HG03045 (cell line): ENCODE measurements around the gene ADH6.
"Not testable (repeated sequence)": the region's sequence is repeated elsewhere in the genome, so short reads cannot be mapped to it uniquely, and the experiment has no call there.

Source experiments
- ATAC-seq: cut with Tn5 transposase; IDR thresholded peaks from one replicate; pipeline ENCODE4 v1.9.1; 2021; ENCODE audit warnings: mild to moderate bottlenecking, moderate library complexity; ENCODE audit not compliant: unreplicated experiment

Gene ADH6

DNA sequence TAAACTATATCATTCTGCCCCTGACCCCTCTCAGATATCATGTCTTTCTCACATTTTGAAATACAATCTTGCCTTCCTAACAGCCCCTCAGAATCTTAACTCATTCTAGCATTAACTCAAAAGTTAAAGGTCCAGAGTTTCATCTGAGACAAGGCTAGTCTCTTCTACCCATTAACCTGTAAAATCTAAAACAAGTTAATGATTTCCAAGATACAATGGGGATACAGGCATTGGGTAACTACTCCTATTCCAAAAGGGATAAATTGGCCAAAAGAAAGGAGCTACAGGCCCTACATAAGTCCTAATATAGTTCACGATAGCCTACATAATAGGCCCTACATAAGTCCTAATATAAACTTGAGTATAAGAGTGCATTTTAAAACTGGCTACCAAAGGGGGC is 18.9 kb downstream of the ADH6 start:
- no peak for ATAC-seq

DNA sequence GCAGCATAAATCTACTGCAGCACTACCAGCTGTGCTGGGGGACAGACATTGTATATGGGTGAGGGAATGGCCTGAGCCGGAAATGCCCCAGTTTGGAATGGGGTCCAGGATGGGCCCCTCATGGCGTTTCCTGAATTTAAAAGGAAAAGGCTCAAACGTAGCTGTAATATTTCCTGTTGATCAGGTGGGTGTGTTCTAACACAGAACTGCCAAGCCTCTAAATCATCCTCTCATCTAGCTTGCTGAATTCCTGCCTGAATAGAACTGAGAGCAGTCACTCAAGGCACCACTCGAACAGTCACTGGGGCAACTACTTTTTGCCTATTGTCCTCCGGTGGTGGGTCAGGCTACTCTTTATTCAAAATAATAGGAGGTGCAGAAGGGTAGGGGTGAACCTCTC is 28.7 kb downstream of the ADH6 start:
- ATAC-seq: no peak

DNA sequence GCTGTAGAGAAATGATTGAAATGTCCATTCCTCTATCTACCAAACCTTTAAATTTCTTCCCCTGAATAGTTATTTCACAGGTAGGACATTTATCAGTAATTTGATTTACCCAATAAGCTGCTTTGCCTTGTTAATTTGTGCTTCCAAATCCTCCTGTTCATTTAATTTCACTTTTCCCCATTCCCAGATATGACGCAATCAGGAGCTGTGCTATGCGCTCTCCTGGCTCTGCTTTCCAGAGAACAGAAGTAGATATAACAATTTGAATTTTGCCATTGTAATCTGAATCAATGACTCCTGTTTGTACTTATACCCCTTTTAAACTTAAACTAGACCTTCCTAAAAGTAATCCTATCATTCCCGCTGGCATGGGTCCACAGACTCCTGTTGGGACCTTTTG is 29.1 kb downstream of the ADH6 start:
- ATAC-seq: not testable (repeated sequence)

DNA sequence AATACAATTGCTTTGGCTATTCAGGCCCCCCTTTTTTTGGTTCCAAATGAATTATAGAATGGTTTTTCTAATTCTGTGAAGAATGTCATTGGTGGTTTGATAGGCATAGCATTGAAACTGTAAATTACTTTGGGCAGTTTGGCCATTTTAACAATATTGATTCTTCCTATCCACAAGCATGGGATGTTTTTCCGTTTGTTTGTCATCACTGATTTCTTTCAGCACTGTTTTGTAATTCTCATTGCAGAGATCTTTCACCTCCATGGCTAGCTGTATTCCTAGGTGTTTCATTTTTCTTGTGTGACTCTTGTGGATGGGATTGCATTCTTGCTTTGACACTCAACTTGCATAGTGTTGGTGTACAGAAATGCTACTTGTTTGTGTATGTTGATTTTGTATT is 33.0 kb downstream of the ADH6 start:
- ATAC-seq: no peak

DNA sequence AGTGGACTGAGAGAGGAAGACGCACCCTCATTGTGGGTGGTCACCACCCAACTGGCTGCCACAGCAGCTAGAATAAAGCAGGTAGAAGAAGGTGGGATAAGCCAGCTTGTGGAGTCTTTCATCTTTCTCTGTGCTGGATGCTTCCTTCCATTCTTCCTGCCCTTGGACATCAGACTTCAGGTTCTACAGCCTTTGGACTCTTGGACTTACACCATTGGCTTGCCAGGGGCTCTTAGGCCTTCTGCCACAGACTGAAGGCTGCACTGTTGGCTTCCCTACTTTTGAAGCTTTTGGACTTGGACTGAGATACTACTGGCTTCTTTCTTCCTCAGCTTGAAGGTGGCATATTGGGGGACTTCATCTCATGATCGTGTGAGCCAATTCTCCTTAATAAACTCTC is 33.5 kb downstream of the ADH6 start:
- no peak for ATAC-seq

DNA sequence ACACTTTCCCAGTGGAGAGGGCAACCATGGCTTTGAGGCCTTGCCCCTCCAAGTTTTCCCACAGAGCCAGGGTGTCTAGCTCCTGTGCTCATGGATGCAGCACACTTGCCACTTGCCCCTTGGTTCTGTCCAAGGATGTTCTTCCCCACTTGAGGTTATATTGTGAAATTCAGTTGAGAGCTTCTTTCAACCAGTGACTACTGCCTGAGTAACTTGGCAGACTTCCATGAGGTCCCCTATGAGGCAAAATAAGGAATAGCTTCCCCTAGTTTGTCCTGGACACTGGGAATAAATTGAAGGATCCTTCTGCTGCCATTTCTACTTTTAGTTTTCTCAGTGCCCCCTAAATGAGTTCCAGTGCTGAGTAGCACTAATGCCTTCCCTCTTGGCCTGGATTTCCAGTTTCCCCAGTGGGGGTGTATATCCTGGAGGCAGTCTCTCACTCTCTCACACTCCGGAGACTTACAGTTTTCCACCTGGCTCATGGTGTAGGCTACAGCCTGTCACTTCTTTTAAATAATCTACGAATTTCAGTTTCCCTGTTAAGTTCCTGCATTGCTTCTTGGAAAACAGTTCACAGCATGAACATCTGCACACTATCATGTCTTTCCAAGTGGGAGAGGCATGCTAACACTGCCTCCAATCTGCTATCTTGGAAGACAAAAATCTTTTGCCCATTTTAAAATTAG is 38.5 kb downstream of the ADH6 start:
- no peak for ATAC-seq

DNA sequence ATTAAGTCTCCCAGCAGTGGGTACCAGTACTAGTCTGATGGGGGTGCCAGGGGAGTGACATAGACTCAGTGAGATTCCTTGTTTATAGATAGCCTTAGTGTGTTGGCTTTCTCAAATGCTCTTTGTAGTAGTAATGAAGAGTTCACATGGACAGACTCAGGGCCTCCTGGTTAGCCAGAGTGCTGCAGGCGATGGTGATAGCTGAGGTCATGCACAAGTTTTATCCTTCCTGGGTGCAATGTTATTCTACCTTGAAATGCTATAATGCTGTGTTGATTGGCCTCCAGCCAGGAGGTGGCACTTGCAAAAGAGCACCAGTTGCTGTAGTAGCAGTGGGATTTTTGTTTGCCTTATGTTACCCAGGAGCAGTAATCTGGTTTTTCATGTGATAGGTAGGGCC is 39.4 kb downstream of the ADH6 start:
- no peak for ATAC-seq

DNA sequence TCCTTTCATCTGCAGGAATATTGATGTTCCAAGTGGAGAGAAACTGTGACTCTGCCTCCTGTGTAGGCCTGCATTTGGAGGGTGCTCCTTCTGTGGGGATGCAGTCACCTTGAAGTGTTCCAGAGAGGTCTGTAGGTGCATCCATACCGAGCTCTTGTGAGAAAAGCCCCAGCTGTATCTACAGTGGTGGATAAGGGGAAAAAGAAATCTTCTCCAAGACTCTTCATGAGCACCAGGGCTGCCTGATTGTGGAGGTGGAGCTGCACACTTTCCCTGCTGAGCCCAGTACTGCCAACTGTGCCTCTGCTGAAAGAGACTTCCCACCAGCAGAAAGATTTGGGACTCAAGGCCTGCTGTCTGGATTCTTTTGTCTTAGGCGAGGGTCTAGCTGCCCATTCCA is 39.9 kb downstream of the ADH6 start:
- ATAC-seq: no peak

DNA sequence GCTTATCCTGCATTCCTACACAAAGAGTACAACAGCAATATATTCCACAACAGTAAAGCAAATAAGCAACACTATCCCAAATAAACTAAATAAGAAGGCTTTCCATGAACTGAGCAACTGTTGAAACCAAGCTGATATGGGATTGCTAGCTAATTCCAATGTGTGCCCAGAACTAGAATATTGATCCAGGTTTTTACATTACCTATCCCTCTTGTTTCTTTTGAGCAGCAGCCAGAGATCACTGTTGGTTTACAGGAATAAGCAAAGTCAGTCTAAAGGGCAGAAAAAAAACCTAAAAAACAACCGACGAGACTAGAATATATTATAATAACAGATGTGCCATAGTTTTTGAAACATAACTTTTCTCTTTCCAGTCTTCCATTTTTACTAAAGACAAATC is 52.5 kb downstream of the ADH6 start:
- ATAC-seq: no peak

DNA sequence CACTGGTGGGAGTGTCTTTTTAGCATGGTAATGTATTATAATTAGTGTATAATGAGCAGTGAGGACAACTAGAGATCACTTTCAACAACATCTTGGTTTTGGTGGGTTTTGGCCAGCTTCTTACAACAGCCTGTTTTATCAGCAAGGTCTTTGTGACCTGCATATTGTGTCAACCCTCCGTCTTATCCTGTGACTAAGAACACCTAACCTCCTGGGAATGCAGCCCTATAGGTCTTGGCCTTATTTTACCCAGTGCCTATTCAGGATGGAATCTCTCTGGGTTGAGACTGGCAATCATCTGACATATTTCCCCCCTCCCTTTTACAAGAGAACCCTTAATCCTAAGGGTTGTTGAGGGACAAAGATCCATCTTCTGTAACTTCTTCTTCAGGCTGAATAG is 53.1 kb downstream of the ADH6 start:
- ATAC-seq: no peak

DNA sequence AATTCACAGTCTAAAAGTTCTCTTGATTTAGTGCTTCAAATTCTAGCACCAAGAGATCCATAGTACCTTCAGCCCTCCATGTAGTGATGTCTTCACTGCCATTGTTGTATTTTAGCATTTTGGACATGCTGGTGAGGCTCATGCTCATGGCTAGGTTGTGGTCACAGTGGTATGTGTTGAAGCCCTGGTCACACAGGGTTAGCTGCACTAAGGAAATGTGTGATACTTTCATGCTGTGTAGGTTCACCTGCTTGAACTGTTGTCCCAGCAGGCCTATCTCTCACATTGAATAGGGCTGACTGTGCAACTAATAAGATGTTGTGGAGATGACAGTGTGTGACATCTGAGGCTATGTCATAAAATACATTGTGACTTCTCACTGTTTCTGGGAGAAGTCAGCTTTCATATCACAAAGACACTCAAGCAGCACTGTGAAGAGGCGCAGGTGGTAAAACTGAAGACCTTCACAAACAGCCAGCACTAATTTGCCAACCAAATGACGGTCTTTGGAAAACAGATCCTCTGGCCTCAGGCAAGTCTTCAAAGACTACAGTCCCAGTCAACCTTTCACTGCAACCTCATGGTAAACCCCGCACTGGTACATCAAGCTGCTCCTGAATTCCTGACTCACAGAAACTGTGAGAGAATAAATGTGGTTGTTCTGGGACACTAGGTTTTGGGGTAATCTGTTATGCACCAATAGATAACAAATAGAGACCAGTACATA is 57.5 kb downstream of the ADH6 start:
- no peak for ATAC-seq

DNA sequence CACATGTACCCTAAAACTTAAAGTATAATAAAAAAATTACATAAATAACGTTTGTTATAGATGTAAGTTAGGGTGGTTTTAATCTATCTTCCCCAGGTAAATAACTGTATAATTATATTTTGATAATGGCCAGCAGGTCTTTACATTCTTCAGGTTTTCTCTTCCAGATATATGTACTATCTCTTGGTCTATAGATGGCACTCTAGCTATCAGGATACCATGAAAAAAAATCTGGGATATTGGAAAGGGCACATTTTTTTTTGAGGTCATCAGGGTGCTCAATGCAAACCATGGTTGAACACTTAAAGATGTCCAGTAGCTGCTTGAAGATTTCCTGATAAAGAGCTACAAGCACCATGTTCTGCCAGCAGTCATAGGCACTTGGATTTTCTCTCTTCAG is 59.3 kb downstream of the ADH6 start:
- ATAC-seq: no peak

DNA sequence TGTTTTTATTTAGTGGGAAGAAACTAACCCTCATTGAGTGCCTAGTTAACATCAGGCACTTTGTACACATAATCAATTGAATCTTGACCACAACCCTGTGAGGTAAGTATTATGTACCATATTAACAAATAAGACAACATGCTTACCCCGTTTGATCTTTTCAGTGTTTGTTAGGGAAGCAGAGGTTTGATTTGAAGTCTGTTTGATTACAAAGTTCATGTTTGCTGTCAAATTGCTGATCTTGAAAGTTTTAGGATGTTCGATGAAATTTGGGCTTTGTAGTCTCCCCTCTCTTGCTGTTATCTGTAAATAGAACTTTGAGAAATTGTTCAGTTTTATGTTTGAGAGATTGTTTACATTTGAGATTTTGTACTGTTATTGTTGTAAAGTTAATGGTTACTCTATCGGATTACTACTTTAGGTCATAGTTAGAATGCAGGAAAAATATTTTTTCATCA is 61.5 kb downstream of the ADH6 start:
- no peak for ATAC-seq

DNA sequence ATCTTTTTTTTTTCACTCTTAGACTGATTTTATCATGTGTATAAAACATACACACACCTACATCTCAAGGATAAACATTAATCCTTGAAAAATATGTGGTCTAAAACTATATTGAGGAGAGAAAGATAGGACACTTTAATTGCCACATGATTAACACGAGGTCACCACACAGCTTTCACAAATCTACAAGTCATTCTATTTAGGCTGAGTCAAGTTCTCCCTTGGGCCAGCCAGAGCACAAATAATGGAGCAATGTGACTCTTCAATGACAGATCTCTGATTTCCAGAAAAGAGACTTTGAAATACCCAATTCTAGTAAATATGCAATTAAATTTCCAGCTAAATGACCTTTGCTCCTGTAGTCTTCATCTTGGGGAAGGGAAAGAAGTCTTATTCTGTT is 62.1 kb downstream of the ADH6 start:
- ATAC-seq: no peak

DNA sequence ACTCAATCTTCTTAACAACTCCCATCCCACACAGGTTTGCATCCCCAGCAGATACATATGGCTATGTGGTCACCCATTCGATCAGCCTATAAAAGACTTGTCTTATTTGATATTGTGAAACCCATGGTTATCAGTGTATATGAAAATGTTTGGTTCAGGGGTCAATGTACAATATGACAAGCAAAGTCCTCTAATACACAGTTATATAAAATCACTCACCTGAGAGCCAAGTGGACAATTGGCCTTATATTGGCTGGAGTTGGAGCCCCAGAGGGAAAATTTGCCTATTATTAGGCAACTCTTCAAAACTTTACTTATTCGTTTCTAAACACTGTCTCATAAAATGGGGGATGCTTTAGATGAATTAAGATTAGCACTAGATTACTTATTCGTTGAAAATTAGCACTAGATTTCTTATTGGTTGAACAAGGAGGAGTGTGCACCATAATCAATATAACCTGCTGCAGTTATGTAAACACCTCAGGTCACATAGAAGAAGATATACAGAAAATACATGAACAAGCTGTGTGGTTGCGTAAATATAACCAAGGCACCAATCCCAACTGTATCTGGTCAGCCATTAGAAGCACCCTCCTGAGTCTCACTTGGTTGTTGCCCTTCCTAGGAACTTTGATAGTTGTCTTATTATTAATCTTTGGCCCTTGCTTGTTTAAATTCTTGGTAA is 64.2 kb downstream of the ADH6 start:
- no peak for ATAC-seq
